Coronary artery (tissue), 2 donors: Measurements from ENCODE around the gene RSF1.

Experiments
- DNase-seq: peaks from one replicate; pipeline ENCODE4 v3.0.0-alpha.2; 2017; ENCODE audit warnings: low spot score
- H3K27ac ChIP-seq, 2 donors: fragments of 200-600 bp; sonication (generic); one replicate each; pipeline ENCODE4 v1.5.1; 2016 to 2019
- H3K4me3 ChIP-seq: fragments of 200-600 bp; sonication (generic); 2 replicates; pipeline ENCODE4 v1.5.1; 2016; ENCODE audit warnings: mild to moderate bottlenecking, moderate library complexity
- TF ChIP-seq, protein P1 (sequence below): fragments of 200-600 bp; sonication (generic); IDR thresholded peaks from one replicate; pipeline ENCODE4 v1.5.1; 2019; ENCODE audit warnings: antibody characterized with exemption

Gene RSF1

DNA sequence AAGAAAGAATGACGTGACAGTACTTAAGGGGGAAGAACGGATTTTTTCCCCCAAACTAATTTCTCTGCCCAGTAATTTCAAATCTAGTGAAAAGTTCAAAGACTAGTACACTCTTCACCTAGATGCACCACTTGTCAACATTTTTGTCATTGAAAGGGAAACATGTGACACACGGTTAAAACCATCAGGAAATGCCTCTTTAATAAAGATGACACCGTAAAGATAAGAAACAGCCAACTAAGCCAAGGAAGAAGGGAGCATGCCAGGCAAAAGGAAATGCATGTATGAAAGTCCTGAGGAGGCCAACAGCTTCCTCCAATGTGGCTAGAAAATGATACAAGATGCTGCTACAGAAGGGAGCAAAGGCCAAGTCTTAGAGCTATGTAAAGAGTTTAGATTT is 49.4 kb downstream of the RSF1 start:
- TF ChIP-seq, protein P1, sequence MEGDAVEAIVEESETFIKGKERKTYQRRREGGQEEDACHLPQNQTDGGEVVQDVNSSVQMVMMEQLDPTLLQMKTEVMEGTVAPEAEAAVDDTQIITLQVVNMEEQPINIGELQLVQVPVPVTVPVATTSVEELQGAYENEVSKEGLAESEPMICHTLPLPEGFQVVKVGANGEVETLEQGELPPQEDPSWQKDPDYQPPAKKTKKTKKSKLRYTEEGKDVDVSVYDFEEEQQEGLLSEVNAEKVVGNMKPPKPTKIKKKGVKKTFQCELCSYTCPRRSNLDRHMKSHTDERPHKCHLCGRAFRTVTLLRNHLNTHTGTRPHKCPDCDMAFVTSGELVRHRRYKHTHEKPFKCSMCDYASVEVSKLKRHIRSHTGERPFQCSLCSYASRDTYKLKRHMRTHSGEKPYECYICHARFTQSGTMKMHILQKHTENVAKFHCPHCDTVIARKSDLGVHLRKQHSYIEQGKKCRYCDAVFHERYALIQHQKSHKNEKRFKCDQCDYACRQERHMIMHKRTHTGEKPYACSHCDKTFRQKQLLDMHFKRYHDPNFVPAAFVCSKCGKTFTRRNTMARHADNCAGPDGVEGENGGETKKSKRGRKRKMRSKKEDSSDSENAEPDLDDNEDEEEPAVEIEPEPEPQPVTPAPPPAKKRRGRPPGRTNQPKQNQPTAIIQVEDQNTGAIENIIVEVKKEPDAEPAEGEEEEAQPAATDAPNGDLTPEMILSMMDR: no peak
- no peak overlapping the region for H3K27ac ChIP-seq
- DNase-seq: no peak
- H3K4me3 ChIP-seq: no peak overlapping the region

DNA sequence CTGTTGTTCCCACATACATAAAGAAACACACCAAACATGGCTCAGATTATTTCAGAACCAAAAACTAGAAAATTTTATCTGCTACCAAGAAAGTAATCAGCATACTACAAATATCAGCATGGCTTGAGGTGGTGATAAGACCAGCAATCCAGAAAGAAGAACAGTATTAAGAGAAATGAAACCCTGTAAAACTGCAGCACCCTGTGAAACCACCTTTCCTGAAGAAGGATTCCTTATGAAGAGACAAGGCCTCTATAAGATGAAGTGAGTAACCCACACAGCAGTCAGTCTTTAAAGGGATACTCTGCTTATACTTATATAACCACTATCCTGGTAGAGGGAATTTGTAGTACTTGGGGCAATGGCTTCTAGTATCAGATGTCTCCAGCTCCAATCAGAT is 49.9 kb downstream of the RSF1 start:
- TF ChIP-seq, protein P1: no peak
- DNase-seq: no peak
- H3K4me3 ChIP-seq: no peak overlapping the region
- H3K27ac ChIP-seq: no peak overlapping the region

DNA sequence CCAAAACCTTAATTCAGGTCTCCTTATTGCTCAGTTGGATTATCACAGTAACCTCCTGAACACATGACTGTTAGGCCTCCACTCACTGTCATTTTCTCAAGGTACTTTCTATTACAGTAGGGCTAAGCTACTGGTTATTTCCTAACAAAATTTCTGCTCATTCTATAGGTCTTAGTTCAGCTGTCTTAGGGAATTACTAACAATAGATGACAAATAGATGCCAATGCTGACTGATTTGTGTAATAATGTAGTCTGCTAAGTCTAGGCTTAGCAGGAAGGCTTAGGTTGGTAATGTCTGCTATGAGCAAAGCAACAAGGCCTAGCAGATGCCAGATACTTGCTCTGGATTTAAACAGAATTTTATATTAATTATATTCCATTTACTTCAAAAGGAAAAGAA is 58.1 kb downstream of the RSF1 start:
- DNase-seq: no peak
- Histone ChIP-seq H3K4me3 (no peak overlapping the region), H3K27ac (no peak overlapping the region)
- TF ChIP-seq, protein P1: no peak

DNA sequence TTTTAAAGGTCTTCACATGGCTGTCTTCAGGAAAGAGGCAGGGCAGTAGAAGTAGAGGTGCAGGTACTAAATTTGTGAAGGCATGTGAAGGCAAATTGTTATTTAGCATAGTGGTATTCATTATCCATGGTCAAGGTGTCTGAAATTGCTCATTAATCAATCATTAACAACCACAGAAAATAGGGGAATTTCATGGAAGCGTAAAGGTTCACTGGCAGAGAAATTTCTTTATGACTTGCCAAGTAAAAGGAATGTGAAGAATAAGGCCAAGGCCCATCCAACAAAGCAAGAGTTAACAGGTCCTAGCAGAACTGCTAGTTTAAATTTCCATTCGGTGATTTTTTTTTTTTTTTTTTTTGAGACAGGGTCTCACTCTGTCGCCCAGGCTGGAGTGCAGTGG is 59.0 kb downstream of the RSF1 start:
- Histone ChIP-seq H3K4me3 (no peak overlapping the region), H3K27ac (no peak overlapping the region)
- DNase-seq: no peak
- TF ChIP-seq, protein P1: no peak

DNA sequence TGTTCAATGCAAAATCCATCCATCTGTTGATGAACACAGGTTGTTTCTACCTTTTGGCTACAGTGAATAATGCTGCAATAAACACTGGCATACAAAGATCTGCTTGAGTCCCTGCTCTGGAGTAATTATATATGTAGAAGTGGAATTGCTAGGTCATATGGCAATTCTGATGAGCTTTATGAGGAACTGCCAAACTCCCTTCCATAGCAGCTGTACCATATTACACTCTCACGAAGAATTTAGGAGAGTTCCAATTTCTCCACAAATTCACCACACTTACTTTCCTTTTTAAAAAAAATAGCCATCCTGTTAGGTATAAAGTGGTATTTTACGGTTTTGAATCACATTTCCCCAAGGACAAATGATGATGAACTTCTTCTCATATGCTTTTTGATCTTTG is 62.2 kb downstream of the RSF1 start:
- H3K4me3 ChIP-seq: no peak overlapping the region
- TF ChIP-seq, protein P1: no peak
- H3K27ac ChIP-seq: no peak overlapping the region
- no peak for DNase-seq

DNA sequence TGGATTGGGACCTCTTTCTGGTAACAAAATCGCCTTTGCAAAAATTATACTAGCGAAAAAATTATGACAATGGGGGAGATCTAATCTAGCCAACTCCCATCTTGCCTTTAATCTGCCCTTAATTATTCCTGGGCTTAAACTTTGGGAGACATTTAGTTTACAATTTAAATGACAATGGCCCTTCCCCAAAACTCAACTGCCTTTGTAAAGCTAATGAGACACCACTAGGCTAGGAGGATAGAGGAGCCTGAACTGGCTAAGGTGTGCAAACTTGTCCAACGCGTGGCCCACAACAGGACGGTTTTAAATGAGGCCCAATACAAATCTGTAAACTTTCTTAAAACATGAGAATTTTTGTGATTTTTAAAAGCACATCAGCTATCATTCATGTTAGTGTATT is 67.3 kb downstream of the RSF1 start:
- no peak overlapping the region for H3K27ac ChIP-seq
- no peak for DNase-seq
- TF ChIP-seq, protein P1: no peak
- H3K4me3 ChIP-seq: no peak overlapping the region

DNA sequence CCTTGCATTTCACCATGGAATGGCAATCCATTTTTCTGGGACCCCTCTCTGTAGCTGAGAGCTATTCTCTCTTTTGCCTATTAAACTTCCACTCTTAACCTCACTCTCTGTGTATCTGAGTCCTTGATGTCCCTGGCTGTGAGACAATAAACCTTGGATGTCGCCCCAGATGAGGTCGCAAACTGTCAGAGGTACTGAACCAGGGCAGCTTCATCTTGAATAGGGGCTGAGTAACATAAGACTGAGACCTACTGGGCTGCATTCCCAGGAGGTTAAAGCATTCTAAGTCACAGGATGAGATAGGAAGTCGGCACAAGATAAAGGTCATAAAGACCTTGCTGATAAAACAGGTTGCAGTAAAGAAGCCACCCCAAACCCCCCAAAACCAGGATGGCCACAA is 68.0 kb downstream of the RSF1 start:
- TF ChIP-seq, protein P1: no peak
- H3K4me3 ChIP-seq: no peak overlapping the region
- H3K27ac ChIP-seq: no peak overlapping the region
- no peak for DNase-seq
